ENCODE data around the gene GOLGA2.

Gene GOLGA2

DNA sequence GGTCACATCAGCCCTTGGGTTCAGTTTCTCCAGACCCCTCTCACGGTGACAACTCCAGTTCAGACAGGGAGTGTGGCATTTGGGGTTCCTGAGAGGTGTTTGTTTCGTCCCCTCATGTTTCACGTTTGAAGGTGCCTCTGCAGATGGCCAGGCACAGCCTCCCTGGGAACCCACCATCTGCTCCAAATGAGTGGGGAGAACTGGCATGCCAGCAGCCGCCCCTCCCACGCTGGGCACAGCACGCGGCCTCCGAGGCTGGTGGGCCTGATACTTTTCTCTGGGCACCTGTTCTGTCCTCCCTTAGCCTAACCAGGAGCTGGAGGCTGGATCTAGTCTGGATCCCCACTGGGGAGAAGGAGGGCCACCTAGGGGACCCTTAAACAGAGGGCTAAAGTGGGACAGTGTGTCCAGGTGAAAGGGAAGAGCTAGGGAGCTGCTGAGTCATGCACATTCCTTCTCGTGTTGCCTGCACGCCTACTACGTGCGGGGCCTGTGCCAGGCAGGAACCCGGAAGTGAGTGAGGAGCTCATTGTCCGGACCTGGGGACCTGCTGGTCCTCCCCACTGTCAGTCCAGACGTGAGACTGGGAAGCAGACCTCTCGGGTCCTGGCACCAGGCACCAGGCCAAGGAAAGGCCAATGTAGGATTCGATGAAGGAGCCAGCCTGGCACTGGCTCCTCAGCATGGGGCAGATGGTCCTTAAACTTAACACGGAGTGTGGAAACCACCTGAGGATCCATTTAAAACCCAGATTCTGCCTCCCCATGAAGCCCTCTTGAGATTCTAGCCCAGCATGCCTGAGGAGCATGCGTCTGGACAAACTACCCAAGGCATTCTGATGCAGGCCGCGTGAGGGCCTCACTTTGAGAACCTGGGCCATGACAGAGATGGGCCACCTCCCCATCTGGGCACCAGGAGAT, 61.0 kb downstream of the GOLGA2 start:
- DNase-seq (ENCODE audit: low read depth, low spot score) = no peak

DNA sequence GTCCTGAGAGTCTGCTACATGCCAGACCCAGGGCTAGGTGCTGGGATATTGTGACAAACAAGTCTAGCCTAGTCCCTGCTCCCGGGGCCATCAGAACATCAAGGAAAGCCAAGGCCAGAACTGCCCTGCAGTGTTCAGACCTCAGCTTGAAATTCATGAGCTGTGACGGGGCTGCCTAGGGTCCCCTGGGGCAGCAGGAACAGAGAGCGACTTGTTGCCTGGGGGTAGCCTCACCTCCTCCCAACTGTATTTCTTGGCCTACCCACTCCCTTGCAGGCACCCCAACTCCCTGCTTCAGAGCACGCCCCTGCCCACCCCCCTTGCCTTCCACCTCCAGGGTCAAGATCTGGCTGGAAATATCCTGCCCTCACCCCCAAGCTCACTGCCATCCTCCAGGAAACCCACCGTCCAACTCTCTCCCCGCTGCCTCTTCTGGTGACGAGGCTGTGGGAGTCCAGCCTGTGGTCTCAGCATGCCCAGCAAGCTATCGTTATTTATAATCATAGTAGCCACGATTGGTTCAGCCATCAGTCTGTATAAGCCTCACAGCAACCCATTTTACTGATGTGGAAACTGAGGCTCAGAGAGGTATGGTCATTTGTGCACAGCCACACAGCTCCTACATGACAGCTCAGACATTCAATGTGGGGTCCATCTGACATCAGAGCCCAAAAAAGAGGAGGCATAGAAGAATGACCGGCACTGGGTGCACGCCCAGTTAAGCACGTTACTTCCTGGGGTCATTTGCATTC, 61.9 kb downstream of the GOLGA2 start:
- no peak for DNase-seq (ENCODE audit: low read depth, low spot score)

DNA sequence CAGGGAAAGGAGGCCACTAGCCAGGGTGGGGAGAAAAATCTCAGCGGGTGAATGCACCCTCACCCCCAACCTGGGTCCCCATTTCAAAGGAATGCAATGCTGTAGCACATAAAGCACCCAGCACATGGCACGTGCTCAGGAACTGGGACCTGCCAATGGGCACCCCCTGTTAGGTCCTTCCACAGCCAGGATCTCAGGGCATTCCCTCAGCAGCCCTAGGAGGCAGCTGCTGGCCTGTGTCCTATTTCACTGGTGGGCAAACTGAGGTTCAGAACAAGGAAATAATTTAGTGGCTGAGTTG, 63.9 kb downstream of the GOLGA2 start:
- no peak for DNase-seq (ENCODE audit: low read depth, low spot score)

DNA sequence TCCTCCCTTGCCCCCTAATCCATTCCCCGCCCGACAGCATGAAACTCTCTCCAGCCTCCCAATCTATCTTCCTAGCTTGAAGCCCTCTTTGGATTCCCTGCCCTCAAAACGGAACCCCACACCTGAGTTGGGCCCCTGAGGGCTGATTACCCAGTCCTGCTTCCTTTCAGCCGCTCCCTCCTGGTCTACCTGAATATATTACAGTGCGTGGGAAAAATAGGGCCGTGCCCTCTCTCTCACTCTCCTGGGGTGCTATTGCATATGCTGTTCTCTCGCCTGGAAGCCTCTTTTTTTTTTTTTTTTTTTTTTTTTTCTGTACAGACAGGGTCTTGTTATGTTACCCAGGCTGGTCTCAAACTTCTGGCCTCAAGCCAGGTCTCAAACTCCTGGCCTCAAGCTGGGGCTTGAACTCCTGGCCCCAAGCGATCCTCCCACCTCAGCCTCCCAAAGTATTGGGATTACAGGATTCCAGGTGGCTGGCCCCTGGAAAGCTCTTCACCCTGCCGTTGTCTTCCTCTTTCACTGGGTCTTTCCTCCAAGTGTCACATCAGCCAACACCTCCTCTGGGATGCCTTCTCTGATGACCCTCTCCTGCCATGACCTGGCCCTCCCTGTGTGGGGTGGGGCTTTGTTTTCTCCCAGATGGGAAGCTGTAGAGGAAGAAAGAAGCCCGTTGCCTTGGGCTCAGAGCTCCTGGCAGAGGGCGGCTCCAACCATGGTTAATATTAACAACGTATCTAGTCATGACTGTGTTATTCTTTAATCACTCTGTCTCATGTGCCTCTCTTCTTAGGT, 64.4 kb downstream of the GOLGA2 start:
- DNase-seq (ENCODE audit: low read depth, low spot score) = no peak

DNA sequence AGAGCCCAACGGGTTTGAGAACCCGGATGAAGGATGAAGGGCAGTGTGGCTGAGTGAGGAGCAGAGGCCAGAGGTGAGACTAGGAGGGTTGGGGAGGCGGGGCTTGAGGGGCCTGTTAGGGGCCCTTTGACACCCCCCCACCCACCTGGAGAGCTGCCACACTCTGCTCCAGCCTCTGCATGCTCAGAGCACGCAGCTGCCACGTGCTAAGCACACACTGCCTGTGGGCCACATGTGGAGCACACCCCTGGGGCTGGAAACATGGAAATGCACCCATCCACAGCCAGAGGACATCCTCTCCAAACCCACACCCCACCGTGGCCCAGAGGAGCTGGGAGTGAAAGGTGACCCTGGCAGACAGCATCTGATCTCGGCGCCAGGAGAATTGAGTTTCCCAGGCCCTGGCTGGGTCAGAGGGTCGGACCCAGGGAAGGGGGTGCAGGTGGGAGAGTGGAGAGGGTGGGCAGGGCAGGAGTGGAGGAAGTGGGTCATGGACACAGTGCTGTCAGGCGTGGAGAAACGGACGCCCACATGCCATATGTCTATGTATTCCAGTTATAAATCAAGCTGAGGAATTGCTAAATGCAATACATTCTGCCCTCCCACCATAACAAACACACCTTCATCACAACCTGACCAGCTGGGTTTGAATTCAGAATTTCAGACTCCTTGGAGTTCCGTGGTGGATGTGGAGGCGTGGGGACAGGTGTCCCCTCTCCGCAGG, 66.7 kb downstream of the GOLGA2 start:
- DNase-seq (ENCODE audit: low read depth, low spot score) = no peak

DNA sequence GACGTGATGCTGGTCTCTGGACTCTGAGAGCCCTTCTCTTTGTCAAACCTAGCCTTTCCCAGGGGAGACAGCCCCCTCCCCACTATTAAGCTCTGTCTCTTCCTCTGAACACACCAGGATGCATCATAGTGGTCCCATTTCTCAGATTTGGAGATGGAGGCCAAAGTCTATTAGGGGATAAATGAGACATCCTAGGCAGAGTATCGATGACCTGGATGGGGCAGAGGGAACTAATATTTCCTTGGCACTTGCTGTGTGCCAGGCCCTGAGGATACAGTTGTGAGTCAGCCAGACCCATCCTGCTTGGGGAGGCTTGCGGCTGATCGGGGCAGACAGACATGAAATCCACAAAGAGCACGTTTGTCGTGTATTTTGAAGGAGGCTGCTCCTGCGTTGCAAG, 67.4 kb downstream of the GOLGA2 start:
- DNase-seq (ENCODE audit: low read depth, low spot score) = no peak

DNA sequence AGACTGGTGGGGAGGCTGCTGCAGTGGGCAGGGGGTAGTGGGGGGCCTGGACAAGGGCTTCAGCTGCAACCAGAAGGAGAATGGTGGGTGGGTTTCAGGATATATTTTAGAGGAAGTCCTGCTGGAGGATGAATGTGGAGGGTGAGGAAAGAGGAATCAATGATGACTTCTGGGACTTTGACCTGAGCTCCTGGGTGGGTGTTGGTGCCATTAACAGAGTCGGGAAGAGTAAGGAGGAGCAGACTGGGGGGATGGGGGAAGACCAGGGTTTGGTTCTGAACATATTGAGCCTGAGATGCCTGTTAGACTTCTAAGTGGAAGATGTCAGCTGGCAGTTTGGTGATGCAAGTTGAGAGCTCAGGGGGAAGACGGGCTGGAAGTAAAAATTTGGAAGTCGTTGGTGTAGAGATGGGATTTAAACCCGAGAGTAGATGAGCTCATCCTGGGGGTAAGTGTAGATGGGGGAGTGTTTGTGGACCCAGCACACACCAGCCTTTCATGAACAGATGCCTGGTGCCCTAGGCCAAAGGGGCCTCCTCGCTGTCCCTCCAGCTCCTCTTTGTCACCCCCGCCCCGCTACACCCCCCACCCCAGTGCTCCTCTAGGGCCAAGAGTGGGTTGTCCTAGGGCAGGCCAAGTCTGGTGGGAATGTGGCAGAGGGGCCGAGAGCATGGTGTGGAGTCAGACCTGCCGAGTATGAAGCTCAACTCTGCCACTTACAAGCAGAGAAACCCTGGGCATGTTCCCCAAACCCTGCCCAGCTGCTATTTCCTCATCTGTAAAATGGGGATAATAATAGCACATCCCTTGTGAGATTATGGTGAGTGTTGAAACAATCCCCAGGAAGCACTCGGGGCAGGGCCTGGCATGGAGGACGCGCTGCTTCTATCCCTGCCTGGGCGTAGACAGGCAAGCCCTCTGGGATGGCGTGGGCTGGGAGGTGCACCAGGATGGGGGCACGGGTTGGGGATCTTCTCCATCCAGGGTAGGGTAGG, 68.6 kb downstream of the GOLGA2 start:
- no peak for DNase-seq (ENCODE audit: low read depth, low spot score)

DNA sequence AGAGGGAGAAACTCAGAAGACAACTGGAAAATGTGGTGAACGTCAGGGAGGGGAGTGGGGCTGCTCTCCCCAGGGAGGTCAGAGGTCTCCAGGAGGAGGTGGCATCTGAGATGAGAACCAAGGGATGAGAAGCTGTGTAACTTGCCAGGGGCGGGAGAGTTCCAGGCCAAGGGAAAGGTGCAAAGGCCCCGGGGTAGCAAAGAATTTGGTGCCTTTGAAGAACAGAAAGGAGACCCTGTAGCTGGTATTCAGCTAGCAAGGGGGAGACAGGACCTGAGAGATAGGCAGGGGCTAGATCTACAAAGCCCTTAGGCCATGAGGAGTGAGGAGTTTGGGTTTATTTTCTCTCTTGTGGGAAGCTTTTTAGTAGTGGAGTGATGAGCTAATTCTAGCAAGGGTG, 69.3 kb downstream of the GOLGA2 start:
- no peak for DNase-seq (ENCODE audit: low read depth, low spot score)
